Stimulated activated CD8-positive, alpha-beta memory T cell treated with anti-CD3 and anti-CD28 coated beads, Interleukin-7, amount 100 ng/mL, for 48 hours (primary cell): ENCODE data around the gene HIGD2A.

ENCODE experiments used
- DNase-seq, 2 donors: peaks; one replicate each; pipeline ENCODE4 v3.0.0-alpha.2; 2020; ENCODE audit warnings: low read depth in 1 of 2; ENCODE audit errors: extremely low read depth in 1 of 2

HIGD2A gene

DNA sequence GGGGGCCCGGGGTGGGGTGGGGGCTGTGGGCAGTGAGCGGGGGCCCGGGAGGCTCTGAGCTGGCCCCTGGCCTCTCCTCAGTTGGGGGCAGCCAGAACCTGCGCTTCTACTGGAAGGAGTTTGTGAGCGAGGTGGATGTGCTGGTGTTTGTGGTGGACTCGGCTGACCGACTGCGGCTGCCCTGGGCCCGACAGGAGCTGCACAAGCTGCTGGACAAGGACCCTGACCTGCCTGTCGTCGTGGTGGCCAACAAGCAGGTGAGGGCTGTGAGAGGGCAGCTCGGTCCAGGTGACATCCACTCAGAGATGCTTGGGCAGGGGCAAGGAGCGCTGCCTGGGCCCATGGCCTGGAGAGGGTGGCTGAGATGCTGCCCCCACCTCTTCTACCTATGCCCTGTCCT is 19.8 kb upstream of the HIGD2A start:
- DNase-seq = no peak

DNA sequence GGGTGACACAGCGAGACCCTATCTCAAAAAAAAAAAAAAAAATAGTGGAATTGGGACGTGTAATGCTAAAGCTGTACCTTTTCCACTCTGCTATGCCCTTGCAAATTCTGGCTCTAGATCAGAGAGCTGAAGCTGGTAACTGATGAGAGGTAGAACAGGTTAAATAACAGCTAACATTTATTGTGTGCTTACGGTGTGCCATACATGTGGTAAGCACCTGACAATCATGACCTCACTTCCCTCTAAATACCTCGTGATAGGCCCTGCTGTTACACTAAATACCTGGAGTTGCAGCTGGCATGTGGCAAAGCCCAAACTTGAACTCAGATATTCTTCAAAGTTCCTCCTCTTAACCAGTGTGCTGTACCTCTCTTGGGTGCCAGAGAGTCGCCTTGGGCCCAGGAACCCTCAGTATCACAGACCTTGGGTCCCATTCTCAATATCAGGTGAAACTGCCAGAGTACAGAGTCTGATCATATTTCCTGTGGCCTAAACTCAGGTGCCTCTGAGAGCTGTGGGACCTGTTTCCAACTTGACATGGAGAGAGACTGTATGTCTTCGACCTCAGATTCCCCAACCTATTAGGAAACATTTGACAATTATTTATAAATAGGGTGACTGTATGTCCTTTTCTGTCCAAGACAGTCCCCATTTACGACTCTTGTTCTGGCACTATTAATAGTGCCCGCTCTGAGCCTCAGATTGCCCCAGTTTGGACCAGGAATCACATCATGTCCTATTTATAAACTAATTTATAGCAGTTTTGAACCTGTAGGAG is 18.4 kb upstream of the HIGD2A start:
- no peak for DNase-seq

DNA sequence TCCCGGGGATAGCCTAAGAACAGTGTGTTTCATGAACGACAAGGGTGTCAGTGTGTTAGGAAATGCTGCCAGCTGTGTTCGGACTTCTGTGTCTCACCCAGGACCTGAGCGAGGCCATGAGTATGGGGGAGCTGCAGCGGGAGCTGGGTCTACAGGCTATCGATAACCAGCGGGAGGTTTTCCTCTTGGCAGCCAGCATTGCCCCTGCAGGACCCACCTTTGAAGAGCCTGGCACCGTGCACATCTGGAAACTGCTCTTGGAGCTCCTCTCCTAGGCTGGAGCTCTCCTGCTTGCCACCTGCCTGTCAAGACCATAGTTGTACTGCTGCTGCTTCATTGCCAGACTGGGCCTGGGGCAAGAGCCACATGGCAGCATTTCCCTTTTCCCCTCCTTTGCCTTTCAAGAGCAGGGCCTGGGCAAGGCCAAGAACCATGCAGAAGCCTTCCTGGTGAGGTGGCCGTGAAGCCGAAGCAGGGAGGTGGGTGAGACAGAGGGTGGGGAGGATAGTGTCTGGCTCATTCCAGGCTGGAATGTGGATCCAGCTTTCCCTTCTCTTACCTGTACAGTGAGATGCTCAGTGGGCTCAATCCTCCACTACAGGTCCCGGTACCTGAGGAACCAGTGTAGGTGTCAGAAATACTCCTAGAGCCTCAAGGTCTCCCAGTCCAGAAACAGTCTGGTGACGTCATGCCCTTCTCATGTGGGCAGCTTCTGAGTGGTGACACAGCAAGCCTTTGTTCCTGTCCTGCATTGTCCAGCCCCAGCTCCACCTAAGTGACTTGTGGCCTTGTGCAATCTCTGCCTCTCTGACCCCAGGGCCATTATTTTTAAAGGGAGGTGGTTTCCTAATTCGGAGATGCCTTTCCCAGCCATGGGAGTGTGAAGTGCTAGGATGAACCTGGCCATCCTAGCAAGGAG is 16.7 kb upstream of the HIGD2A start:
- no peak for DNase-seq

GRCh38 chr5:176373100-176373818 is 15.3 kb upstream of the HIGD2A start:
- no peak for DNase-seq

DNA sequence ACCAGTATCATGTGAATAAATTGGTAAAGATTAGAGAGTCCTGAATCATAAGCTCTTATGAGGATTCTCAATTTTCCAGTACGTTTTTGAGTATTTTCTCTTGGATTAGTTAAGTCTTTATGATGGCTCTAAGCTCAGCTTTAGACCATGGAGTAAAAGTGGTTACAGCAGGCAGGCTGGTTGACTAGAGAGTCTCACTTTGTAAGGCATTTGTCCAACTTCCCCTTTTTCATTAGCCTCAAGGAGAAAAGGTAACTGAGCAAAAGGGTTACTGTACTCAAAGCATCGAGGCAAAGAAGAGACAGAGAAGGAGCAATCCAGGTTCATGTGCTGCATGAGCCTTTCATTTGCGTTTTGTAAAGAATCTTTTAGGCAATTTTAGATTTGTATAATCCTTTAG is 8.7 kb upstream of the HIGD2A start:
- no peak for DNase-seq

GRCh38 chr5:176381423-176381822 is 7.1 kb upstream of the HIGD2A start:
- DNase-seq = no peak

- no peak for DNase-seq
These were observed 6.6 kb upstream of the HIGD2A start for GRCh38 chr5:176381979-176382378.

GRCh38 chr5:176382721-176383120 is 5.8 kb upstream of the HIGD2A start:
- no peak for DNase-seq

DNA sequence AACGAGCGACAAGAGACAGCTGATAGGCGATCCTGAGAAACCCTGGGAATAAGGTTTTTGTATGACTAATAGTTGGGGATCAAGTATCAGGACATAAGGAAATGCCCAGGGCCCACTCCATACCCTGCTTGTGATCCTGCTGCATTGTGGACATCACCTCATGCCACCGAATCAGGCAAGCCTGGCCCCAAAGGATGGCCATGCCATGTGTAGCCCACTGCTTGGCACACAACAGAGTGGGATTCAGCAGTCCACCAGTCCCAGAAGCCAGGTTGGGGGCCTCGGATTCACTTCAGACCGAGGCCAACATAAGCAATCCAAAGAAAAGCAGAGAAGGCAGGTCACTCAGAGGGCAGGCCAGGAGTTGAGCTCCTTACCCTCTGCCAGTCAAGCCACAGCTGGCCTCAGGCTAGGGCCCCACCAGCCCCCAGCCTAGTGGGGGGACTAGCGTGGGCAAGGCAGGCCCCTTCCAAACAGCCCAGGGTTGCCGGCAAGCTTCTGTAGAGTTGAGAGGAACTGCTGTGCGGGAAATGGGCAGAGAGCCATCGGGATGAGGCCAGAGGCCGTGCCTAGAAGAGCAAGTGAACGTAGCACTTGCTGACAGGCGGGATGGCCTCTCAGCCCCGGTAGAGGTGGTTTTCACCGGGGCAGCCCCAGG is 5.2 kb upstream of the HIGD2A start:
- DNase-seq = no peak

GRCh38 chr5:176383961-176384360 is 4.6 kb upstream of the HIGD2A start:
- no peak for DNase-seq

DNA sequence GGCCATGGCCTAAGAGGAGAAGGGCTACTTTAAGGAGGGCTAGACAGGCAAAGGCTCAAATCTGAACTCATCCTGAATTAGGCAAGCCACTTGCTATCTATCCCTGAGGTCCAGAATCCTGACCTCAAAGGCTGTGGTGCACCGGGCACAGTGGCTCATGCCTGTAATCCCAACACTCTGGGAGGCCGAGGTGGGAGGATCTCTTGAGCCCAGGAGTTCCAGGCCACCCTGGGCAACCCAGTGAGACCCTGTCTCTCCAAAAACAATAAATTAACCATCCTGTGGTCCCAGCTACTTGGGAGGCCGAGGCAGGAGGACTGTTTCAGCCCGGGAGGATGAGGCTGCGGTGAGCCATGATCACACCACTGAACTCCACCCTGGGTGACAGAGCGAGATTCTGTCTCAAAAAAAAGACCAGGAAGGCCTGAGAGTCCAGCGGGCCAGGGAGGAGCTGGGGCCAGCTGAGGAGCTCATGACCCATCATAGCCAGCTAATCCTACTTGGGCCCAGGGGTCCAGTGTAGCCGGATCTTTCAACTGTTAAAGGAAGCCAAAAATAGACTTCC is 4.1 kb upstream of the HIGD2A start:
- no peak for DNase-seq

DNA sequence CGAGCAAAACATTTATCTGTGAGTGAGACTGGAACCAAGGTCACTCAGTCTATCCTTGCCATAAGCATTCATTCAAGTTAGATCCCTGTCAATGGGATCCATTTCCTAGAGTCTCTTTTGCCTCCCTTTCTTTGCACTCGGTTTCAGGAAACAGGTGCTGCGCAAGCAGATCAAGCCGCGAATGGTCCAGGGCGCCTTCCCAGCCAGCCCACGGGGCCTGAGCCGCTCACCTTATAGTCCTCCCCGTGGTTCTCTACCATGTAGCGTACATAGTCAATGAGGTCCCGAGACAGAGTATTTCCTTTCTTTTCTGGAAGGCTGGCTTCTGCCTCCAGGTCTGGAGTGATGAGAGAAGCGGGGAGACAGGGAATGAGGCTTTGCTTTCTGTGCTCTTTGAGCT is 3.6 kb upstream of the HIGD2A start:
- DNase-seq = no peak

GRCh38 chr5:176386491-176386890 is 2.1 kb upstream of the HIGD2A start:
- no peak for DNase-seq

DNA sequence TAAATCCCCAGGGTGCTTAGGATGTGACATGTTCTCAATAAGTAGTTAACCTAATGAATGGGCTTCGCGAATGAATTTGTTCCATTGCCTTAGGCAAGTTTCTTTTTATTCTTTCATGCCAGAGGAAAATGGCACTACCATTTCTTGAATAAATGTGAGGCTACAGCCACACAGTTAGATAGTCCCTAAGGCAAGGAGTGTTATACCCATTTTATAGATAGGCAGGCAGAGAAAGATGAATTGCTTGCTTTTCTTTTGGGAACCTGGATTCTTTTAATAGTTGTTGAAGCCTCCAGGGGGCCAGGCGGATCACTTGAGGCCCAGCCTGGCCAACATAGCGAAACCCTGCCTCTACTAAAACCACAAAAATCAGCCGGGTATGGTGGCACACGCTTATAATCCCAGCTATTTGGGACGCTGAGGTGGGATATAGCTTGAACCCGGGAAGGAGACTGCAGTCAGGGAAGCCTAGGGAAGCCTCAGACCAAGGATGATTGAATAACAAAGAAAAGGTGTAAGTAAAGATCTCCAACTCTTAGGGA is 1.1 kb upstream of the HIGD2A start:
- DNase-seq = no peak

DNA sequence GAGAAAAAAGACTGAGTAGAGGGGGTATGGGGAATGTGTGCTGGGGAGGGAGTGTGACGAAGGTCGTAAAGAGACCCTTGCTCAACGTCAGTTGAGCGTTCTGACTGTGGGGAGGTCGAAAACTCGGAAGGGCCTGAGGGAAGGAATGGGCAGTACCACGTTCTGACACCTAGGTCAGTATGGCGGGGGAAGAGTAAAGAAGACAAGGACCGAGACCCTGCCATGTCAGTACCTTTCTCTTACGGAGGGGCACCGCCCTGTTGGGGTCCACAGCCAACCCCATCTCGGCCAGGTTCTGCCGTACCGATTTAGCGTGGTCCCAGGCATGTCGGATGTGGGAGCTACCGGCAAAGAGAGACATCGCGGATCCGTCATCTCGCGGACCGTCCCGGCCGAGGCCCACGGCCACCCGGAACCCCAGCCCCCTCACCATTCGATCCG is 528 bp upstream of the HIGD2A start:
- DNase-seq = no peak

GRCh38 chr5:176389135-176390123 is 878 bp downstream of the HIGD2A start:
- DNase-seq = no peak

GRCh38 chr5:176391479-176391878 is 2.9 kb downstream of the HIGD2A start:
- no peak for DNase-seq

GRCh38 chr5:176391999-176392398 is 3.4 kb downstream of the HIGD2A start:
- DNase-seq = no peak

DNA sequence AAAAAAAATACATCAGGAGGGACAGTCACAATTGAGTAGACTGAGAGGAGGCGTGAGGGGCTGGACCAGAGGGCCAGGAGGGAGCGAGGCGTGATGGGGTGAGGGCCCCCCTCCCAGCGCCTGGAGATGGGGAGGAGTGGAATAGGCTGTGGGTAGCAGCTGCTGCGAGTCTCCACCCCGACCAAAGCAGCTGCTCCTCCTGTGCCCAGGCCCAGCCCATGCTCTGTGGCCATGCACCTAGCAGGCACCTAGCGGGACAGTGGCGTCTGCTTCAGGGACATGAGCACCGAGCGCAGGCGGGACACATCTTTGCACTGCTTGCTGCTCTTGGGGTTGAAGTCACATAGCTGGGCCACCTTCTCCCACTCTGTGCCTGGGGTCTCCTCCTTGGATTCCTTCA is 4.0 kb downstream of the HIGD2A start:
- no peak for DNase-seq
